Psoas muscle (tissue), 8 donors: ENCODE measurements around the gene PRPF18. TPM values are rescaled to one million over a fixed set of nuclear protein-coding genes. Genes with fewer than 3 reads are reported as not detected.

Experiments used
- ATAC-seq, 4 donors: fragments of 200-7000 bp; cut with Tn5 transposase; one replicate each; pipeline ENCODE4 v1.9.1; 2020; ENCODE audit warnings: moderate library complexity in 3 of 4, mild to moderate bottlenecking in 2 of 4
- DNase-seq, 2 donors: peaks; one replicate each; pipeline ENCODE4 v3.0.0-alpha.2; 2020
- H3K27ac ChIP-seq: fragments of 200-600 bp; one replicate; pipeline ENCODE4 v1.8.0; 2022
- H3K27me3 ChIP-seq, 3 donors: fragments of 200-600 bp in 1 of 3; one replicate each; pipeline versions ENCODE4 v1.6.1 to v1.8.0; 2013 to 2022; ENCODE audit warnings: low read length in 2 of 3, mild to moderate bottlenecking in 2 of 3, moderate library complexity in 1 of 3; ENCODE audit not compliant: insufficient read depth in 3 of 3
- H3K36me3 ChIP-seq, 2 donors: fragments of 200-600 bp in 1 of 2; one replicate each; pipeline versions ENCODE4 v1.6.1 to v1.8.0; 2013 to 2022; ENCODE audit warnings: low read depth in 1 of 2, mild to moderate bottlenecking in 1 of 2, moderate library complexity in 1 of 2; ENCODE audit not compliant: insufficient read depth in 1 of 2
- H3K4me1 ChIP-seq: fragments of 200-600 bp; one replicate; pipeline ENCODE4 v1.8.0; 2022
- H3K4me3 ChIP-seq: fragments of 200-600 bp; one replicate; pipeline ENCODE4 v1.8.0; 2022; ENCODE audit warnings: mild to moderate bottlenecking
- H3K9me3 ChIP-seq: fragments of 200-600 bp; one replicate; pipeline ENCODE4 v1.8.0; 2022
- WGBS, 3 donors: extraction: QIAGEN DNeasy Blood & Tissue Kit; methylation state at CpG; one replicate each; pipeline versions ENCODE4 v1.1.6 to v1.1.7; 2013; 5-methylcytosine and 5-hydroxymethylcytosine counted together
- intact Hi-C, 2 donors: fragments of 100-400 bp; cut with DNase I; formaldehyde crosslinking; loops; one replicate each; pipeline versions ENCODE4 v1.11.0 to v1.14.2; 2022
- polyA plus RNA-seq, 3 donors: library from polyadenylated mRNA; stranded (reverse); fragments of 200-250 nt; gene quantifications; one replicate each; pipeline ENCODE4 v1.2.3, GENCODE V29; 2013
- total RNA-seq, 4 donors: library from RNA; stranded (reverse); fragmentation: NEBNext Ultra II Directional in 2 of 4; extraction: Animal tissue kit (Norgen Biotek cat#: 25700) in 2 of 4; gene quantifications; one replicate each; pipeline versions ENCODE4 v1.2.1 to v1.2.4, GENCODE V29; 2021 to 2023
- TF ChIP-seq, protein P1 (sequence below): fragments of 200-600 bp; IDR thresholded peaks from one replicate; pipeline ENCODE4 v1.8.0; 2022; ENCODE audit warnings: antibody characterized with exemption
- donor health status: healthy with polysubstance abuse.
- donor health status: DM: no; HTN: no; CAD: no; lungs with moderate emphysema.
- donor health status: Bipolar disorder and iron deficiency.
- donor health status: healthy.
- donor health status: DM: yes; HTN: yes; CAD: no.
- donor health status: DM: no; HTN: no; CAD: no.
- donor health status: DM: no; HTN: no; CAD: no.
- donor health status: DM: yes; HTN: yes; CAD: no.

The PRPF18 gene
- total and polyA plus RNA-seq, 7 donors, result 15.1 to 26.4 (median 19.0) TPM

DNA sequence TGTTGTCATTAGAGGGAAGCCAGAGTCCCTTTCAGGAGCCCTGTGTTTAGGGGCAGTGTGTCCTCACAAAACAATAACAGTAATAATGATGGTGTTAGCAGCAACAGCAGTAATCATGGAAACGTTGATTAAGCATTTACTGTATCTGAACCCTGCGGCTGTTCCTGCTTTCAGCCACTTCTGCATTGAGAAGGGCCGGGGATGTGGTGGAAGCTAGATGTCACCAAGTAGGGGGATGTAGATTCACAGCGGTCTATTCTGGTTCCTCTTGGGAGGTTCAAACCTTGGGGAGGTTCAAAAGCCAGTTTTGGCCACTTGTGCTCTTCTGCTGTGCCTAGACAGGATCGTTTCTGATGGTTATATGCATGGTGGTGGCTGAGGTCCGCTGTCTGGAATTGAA lies 44.8 kb downstream of the PRPF18 start:
- Histone ChIP-seq H3K9me3 (no peaks in the 10 kb centered on the region), H3K36me3 (peaks cover 2 to 34% of the 10 kb centered on the region in 2 donors), H3K4me1 (peaks cover 11% of the 10 kb centered on the region), H3K27ac (no peak overlapping the region), H3K4me3 (no peak overlapping the region), H3K27me3 (no peaks in the 10 kb centered on the region)
- TF ChIP-seq, protein P1, sequence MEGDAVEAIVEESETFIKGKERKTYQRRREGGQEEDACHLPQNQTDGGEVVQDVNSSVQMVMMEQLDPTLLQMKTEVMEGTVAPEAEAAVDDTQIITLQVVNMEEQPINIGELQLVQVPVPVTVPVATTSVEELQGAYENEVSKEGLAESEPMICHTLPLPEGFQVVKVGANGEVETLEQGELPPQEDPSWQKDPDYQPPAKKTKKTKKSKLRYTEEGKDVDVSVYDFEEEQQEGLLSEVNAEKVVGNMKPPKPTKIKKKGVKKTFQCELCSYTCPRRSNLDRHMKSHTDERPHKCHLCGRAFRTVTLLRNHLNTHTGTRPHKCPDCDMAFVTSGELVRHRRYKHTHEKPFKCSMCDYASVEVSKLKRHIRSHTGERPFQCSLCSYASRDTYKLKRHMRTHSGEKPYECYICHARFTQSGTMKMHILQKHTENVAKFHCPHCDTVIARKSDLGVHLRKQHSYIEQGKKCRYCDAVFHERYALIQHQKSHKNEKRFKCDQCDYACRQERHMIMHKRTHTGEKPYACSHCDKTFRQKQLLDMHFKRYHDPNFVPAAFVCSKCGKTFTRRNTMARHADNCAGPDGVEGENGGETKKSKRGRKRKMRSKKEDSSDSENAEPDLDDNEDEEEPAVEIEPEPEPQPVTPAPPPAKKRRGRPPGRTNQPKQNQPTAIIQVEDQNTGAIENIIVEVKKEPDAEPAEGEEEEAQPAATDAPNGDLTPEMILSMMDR, result no peak
- 91 to 95% (median 91%) methylated on average over 6 of the region's 6 CpGs for WGBS, 3 donors
- ATAC-seq (no peak), DNase-seq (no peak)
- intact Hi-C loops, result no loop called here

DNA sequence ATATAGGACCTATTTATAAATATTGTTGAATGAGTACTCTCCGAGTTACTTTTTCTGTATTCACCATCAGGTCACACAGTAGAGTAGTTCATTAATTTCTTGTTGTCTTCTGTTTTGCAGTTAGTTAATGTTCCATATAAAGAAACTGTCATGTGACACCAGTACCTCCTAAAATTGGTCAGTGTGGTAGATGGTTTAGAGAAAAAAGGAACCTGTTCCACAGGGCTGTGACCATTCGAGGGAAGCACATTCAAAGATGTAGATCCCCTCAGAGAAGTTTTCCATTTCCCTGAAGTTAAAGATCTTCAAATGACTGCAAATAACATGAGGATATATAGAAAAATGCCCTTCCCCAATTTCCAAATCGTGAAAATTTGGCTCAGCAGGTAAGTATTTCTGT lies 45.7 kb downstream of the PRPF18 start:
- intact Hi-C loops, result no loop called here
- no peaks in the 10 kb centered on the region for H3K9me3 ChIP-seq
- H3K36me3 ChIP-seq, result peaks cover 2 to 32% of the 10 kb centered on the region in 2 donors
- peak overlapping the region; percentile 66 for H3K27ac ChIP-seq
- 75 to 82% (median 75%) methylated on average over 3 of the region's 3 CpGs for WGBS, 3 donors
- DNase-seq (no peak), ATAC-seq (no peak)
- TF ChIP-seq, protein P1, result no peak
- H3K27me3 ChIP-seq, result no peaks in the 10 kb centered on the region
- peaks cover 11% of the 10 kb centered on the region for H3K4me1 ChIP-seq
- no peak overlapping the region for H3K4me3 ChIP-seq

DNA sequence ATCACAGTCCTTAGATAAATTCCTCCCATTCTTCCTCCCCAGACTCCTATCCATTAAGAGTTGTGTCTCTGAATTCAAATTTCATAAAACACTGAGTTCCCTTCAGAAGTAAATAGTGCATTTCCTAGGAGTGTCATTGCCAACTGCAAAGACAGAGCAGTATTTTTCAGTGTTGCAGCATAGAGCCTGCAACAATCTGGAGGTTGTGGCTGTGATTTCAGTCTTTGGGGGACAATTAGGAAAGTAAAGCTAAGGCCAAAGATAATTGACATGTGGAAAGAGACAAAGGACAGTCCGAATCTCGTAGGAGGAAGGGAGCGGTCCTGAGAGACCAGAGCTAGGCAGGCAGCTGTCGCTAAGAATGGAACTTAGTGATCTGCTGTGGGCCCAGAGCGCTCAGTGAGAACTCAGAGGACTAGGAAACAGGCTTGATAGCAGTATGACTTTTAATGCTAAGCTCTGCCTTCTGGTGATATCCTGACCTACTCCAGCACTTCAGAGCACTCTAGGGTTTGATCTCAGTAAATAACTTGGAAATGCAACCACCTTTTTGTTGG lies 46.2 kb downstream of the PRPF18 start:
- Histone ChIP-seq H3K36me3 (peaks cover 2 to 27% of the 10 kb centered on the region in 2 donors), H3K4me1 (peaks cover 11% of the 10 kb centered on the region), H3K4me3 (no peak overlapping the region), H3K9me3 (no peaks in the 10 kb centered on the region), H3K27me3 (no peaks in the 10 kb centered on the region), H3K27ac (peak overlapping the region; percentile 66)
- intact Hi-C loops, result no loop called here
- DNase-seq (no peak), ATAC-seq (peak in 3 of 4 donors; percentile 47 to 75 (median 55))
- TF ChIP-seq, protein P1, result no peak
- 45 to 51% (median 50%) methylated on average over 5 of the region's 5 CpGs for WGBS, 3 donors

DNA sequence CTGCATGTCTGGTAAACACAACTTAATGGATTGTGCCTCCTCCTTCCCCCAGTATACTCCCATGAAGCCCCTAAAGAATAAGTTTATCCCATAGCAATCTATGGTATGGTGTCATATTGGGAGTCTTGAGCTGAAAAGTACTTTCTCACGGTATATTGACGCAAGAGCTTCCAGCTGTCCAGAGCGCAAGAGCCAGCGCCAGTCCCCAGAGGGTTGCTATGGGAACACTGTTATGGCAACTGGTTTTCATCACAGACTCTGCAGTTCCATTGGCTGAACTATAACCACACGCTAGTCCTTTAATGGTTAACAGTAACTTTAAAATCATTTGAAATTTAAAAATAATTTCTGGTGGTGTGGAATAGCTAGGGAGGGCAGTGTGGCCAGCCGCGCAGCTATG lies 46.9 kb downstream of the PRPF18 start:
- no peaks in the 10 kb centered on the region for H3K27me3 ChIP-seq
- peak overlapping the region; percentile 68 for H3K27ac ChIP-seq
- 40 to 58% (median 40%) methylated on average over 7 of the region's 7 CpGs for WGBS, 3 donors
- ATAC-seq (peak; percentile 71 to 91 (median 84)), DNase-seq (peak; percentile 69 to 89)
- H3K36me3 ChIP-seq, result peaks cover 2 to 31% of the 10 kb centered on the region in 2 donors
- no peak overlapping the region for H3K4me3 ChIP-seq
- intact Hi-C loops, result no loop called here
- peaks cover 11% of the 10 kb centered on the region for H3K4me1 ChIP-seq
- no peaks in the 10 kb centered on the region for H3K9me3 ChIP-seq
- TF ChIP-seq, protein P1, result no peak

DNA sequence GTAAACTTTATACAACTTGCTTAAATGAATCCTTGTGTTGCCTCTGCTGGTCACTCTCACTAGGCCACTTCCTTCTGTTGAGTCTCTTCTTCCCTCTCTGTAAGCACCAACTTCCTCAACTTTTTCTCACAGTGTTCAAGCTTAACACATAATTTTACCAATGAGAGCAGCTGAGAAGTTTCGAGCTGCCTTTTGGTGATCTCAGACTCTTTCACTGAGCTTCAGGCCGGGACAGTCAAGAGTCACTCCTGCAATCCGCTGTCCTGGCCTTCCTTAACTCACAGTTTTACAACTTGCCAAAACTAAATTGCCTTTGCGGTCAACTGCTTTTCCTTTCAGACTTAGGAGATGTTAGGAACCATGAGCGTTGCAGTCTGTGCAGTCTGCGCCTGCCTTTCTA lies 47.4 kb downstream of the PRPF18 start:
- WGBS, 3 donors, result 51 to 58% (median 54%) methylated on average over 6 of the region's 6 CpGs
- H3K4me1 ChIP-seq, result peaks cover 11% of the 10 kb centered on the region
- intact Hi-C loops, result no loop called here

More for the DNA sequence above, 47.4 kb downstream of the PRPF18 start:
- Histone ChIP-seq H3K4me3 (no peak overlapping the region), H3K27ac (peak overlapping the region; percentile 68), H3K36me3 (peaks cover 2 to 36% of the 10 kb centered on the region in 2 donors), H3K27me3 (no peaks in the 10 kb centered on the region), H3K9me3 (no peaks in the 10 kb centered on the region)
- DNase-seq (no peak), ATAC-seq (peak in 3 of 4 donors; percentile 28 to 49 (median 36))
- TF ChIP-seq, protein P1, result no peak
